CD4-positive, alpha-beta memory T cell (primary cell): ENCODE data around the gene ZNF524. TPM values are rescaled to one million over a fixed set of nuclear protein-coding genes. Genes with fewer than 3 reads are reported as not detected.

Experiments
- CTCF ChIA-PET: fragments of 350-600 bp; sonication (Branson Sonifier 250); formaldehyde crosslinking; loops from one replicate; lab custom pipeline; 2021; ENCODE audit warnings: inconsistent platforms; ENCODE audit not compliant: partially characterized antibody; lab: Charles Lee
- POLR2A ChIA-PET: fragments of 350-600 bp; sonication (Branson Sonifier 250); formaldehyde crosslinking; loops from one replicate; lab custom pipeline; 2021; ENCODE audit not compliant: partially characterized antibody; lab: Charles Lee
- DNase-seq, 5 donors: peaks; one replicate each; pipeline versions ENCODE4 v3.0.0 to v3.0.0-alpha.2; 2020 to 2022; ENCODE audit warnings: mixed read lengths in 1 of 5
- H3K27ac ChIP-seq: one replicate; pipeline ENCODE4 v1.7.0; 2013; ENCODE audit warnings: low read depth, low read length
- H3K27me3 ChIP-seq: 2 replicates; pipeline ENCODE4 v1.7.0; 2013; ENCODE audit warnings: mild to moderate bottlenecking, low read length, moderate library complexity; ENCODE audit not compliant: insufficient read depth
- H3K36me3 ChIP-seq: 2 replicates; pipeline ENCODE4 v1.7.0; 2013; ENCODE audit warnings: mild to moderate bottlenecking, low read length, moderate library complexity; ENCODE audit not compliant: insufficient read depth
- H3K4me1 ChIP-seq: 2 replicates; pipeline ENCODE4 v1.7.0; 2013; ENCODE audit warnings: mild to moderate bottlenecking, low read length, moderate library complexity; ENCODE audit not compliant: insufficient read depth
- H3K4me3 ChIP-seq, 2 donors: one replicate each; pipeline ENCODE4 v1.7.0; 2013; ENCODE audit warnings: low read length in 2 of 2, mild to moderate bottlenecking in 1 of 2
- H3K9me3 ChIP-seq, 2 donors: one replicate each; pipeline ENCODE4 v1.7.0; 2013; ENCODE audit warnings: low read length in 2 of 2, control low read depth in 1 of 2; ENCODE audit not compliant: control insufficient read depth in 1 of 2
- H3K27ac Mint-ChIP-seq, 7 donors: one replicate each; pipeline ENCODE4 v1.8.0; 2020 to 2021; ENCODE audit warnings: mixed read lengths in 7 of 7, mild to moderate bottlenecking in 6 of 7, inconsistent platforms in 3 of 7, moderate library complexity in 3 of 7
- H3K27me3 Mint-ChIP-seq, 2 donors: one replicate each; pipeline ENCODE4 v1.8.0; 2020 to 2021; ENCODE audit warnings: mixed read lengths in 2 of 2
- H3K36me3 Mint-ChIP-seq, 2 donors: one replicate each; pipeline ENCODE4 v1.8.0; 2020 to 2021; ENCODE audit warnings: mixed read lengths in 2 of 2, inconsistent platforms in 1 of 2, mild to moderate bottlenecking in 1 of 2
- H3K4me1 Mint-ChIP-seq, 4 donors: one replicate each; pipeline ENCODE4 v1.8.0; 2020 to 2021; ENCODE audit warnings: mixed read lengths in 4 of 4, mild to moderate bottlenecking in 1 of 4
- H3K4me3 Mint-ChIP-seq, 8 donors: one replicate each; pipeline ENCODE4 v1.8.0; 2020 to 2021; ENCODE audit warnings: mixed read lengths in 8 of 8, mild to moderate bottlenecking in 7 of 8, moderate library complexity in 6 of 8, inconsistent platforms in 3 of 8
- H3K9me3 Mint-ChIP-seq, 8 donors: one replicate each; pipeline ENCODE4 v1.8.0; 2020 to 2021; ENCODE audit warnings: mixed read lengths in 8 of 8, mild to moderate bottlenecking in 5 of 8, inconsistent platforms in 3 of 8, moderate library complexity in 1 of 8
- intact Hi-C: fragments of 100-400 bp; cut with micrococcal nuclease; formaldehyde crosslinking; loops from one replicate; pipeline ENCODE4 v1.15.1; 2023
- polyA plus RNA-seq, 2 donors: library from polyadenylated mRNA; unstranded; fragments of 300-500 nt; fragmentation: Illumina TruSeq; gene quantifications; one replicate each; pipeline ENCODE4 v1.2.3, GENCODE V29; 2021
- total RNA-seq, 2 experiments: library from RNA; stranded (reverse); gene quantifications; one replicate each; pipeline ENCODE4 v1.2.3, GENCODE V29; 2021

The ZNF524 gene
- total and polyA plus RNA-seq, 4 experiments from 2014 or later: 26.2 to 40.1 (median 32.6) TPM

DNA sequence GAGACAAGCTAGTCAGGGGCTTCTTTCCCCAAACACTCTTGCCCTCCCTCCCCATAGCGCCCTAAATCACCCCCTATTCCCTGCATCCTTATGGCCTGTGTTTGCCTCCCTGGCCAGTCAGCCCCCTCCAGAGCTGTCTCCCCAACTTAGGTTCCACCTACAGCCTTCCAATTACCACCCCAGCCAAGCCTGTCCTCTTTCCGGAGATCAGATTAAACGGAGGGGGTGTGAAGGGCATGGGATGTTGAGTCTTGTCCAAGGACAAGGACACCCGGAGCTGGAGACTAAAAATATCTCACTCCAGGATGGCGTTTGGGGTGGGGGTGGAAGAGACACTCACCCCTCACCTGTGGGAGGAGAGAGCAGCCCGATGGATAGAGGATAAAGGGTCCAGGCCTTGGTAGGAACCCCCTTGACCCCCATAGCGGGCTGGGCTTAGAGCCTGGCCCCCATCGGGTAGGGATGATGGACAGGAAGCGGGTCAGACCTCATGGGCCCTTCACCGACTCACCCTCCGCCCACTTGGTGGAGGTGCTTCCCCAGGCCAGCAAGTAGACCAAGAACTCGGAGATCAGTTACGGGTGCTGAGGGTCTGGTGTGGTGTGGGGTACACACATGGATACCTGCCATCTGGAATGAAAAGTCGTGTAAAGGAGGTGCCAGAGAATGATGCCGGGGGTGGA lies 11.4 kb downstream of the ZNF524 start:
- DNase-seq: peak in 1 of 5 donors; percentile 13
- Mint-ChIP-seq H3K36me3 (peaks cover 12 to 53% of the 10 kb centered on the region in 2 donors), H3K4me1 (peaks cover 26 to 54% (median 35%) of the 10 kb centered on the region in 4 donors), H3K4me3 (peak overlapping the region in 1 of 8 donors; percentile 48), H3K27ac (peak overlapping the region in 6 of 7 donors; percentile 34 to 83 (median 56)), H3K27me3 (no peaks in the 10 kb centered on the region), H3K9me3 (peaks cover 0 to 2% (median 0%) of the 10 kb centered on the region in 8 donors)
- CTCF ChIA-PET: interaction anchor here (1.0 to 1.6 kb wide), 2 partner anchors 106 to 144 kb away, joined by 3 to 4 read pairs; no protein-coding TSS in a partner anchor
- Histone ChIP-seq H3K4me1 (peaks cover 9% of the 10 kb centered on the region), H3K27ac (no peak overlapping the region), H3K9me3 (no peaks in the 10 kb centered on the region), H3K36me3 (peaks cover 5% of the 10 kb centered on the region), H3K27me3 (no peaks in the 10 kb centered on the region), H3K4me3 (no peak overlapping the region)
- intact Hi-C loops: no loop called here
- POLR2A ChIA-PET: interaction anchor here (1.0 to 2.9 kb wide), 2 partner anchors 9 to 12 kb away, joined by 3 to 10 read pairs; partner anchors contain the start of gene ZNF784

DNA sequence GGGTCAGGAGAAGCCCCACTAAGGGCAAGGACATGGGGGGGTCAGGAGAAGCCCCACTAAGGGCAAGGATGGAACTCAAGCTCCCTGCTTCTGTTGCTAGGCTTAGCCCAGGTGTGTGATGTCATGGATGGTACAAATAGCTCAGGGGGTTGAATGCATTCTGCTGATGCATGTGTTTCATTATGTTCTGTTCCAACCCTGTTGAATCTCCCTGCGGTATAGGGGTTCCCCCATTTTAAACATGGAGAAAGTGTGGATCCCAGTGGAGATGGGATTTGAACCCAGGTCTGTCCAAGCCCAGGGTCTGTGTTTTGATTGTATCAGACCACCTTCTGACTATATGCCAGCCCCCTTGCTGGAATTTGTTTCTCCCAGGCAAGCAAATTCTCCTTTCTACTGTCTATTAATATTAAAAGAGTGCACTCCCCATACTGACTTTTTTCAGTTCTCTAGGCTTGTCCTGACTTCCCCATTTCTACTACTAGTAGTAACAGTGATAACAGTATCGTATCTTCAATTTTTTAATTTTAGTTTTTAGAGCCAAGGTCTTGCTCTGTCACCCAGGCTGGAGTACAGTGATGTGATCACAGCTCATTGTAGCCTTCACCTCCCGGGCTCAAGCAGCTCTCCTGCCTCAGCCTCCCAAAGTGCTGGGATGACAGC lies 12.0 kb downstream of the ZNF524 start:
- Histone ChIP-seq H3K27ac (no peak overlapping the region), H3K4me3 (no peak overlapping the region), H3K9me3 (no peaks in the 10 kb centered on the region), H3K4me1 (peaks cover 3% of the 10 kb centered on the region), H3K36me3 (peaks cover 5% of the 10 kb centered on the region), H3K27me3 (no peaks in the 10 kb centered on the region)
- peaks cover 16 to 49% of the 10 kb centered on the region in 2 donors for H3K36me3 Mint-ChIP-seq
- peaks cover 19 to 47% (median 29%) of the 10 kb centered on the region in 4 donors for H3K4me1 Mint-ChIP-seq
- H3K4me3 Mint-ChIP-seq: no peak overlapping the region
- H3K27me3 Mint-ChIP-seq: no peaks in the 10 kb centered on the region
- H3K27ac Mint-ChIP-seq: peak overlapping the region in 4 of 7 donors; percentile 13 to 62 (median 24)
- peaks cover 0 to 2% (median 0%) of the 10 kb centered on the region in 8 donors for H3K9me3 Mint-ChIP-seq
- no peak for DNase-seq
- POLR2A ChIA-PET: interaction anchor here (1.0 to 2.9 kb wide), 2 partner anchors 8 to 12 kb away, joined by 3 to 10 read pairs; partner anchors contain the start of gene ZNF784
- intact Hi-C loops: no loop called here
- CTCF ChIA-PET: interaction anchor here (0.6 to 1.1 kb wide), 2 partner anchors 108 to 1134 kb away, joined by 3 read pairs; no protein-coding TSS in a partner anchor

DNA sequence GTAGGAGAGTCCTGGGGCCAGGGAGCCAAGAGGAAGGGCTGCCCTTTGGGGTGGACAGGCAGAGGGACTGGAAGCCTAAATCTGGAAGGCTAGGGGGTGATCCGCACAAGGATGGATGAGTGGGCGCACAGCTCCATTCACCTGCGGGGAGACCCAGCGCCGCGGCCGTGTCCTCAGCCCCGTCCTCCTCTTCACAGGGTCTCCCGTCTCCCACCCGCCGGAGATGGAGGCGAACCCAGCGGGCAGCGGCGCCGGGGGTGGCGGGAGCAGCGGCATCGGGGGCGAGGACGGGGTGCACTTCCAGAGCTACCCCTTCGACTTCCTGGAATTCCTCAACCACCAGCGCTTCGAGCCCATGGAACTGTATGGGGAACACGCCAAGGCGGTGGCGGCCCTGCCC lies 13.3 kb downstream of the ZNF524 start:
- no peak overlapping the region for H3K27ac ChIP-seq
- Mint-ChIP-seq H3K4me3 (no peak overlapping the region), H3K4me1 (peaks cover 12 to 36% (median 21%) of the 10 kb centered on the region in 4 donors), H3K27me3 (no peaks in the 10 kb centered on the region), H3K27ac (no peak overlapping the region), H3K9me3 (no peaks in the 10 kb centered on the region), H3K36me3 (peaks cover 16 to 49% of the 10 kb centered on the region in 2 donors)
- intact Hi-C loops: no loop called here
- POLR2A ChIA-PET: interaction anchor here (2.9 kb wide), 1 partner anchor 11 kb away, joined by 10 read pairs; the partner anchor contains the start of gene ZNF784
- no peaks in the 10 kb centered on the region for H3K27me3 ChIP-seq
- CTCF ChIA-PET: no interaction called here
- peaks cover 11% of the 10 kb centered on the region for H3K36me3 ChIP-seq
- no peak overlapping the region for H3K4me3 ChIP-seq
- no peaks in the 10 kb centered on the region for H3K9me3 ChIP-seq
- peak in 1 of 5 donors; percentile 22 for DNase-seq
- no peaks in the 10 kb centered on the region for H3K4me1 ChIP-seq

DNA sequence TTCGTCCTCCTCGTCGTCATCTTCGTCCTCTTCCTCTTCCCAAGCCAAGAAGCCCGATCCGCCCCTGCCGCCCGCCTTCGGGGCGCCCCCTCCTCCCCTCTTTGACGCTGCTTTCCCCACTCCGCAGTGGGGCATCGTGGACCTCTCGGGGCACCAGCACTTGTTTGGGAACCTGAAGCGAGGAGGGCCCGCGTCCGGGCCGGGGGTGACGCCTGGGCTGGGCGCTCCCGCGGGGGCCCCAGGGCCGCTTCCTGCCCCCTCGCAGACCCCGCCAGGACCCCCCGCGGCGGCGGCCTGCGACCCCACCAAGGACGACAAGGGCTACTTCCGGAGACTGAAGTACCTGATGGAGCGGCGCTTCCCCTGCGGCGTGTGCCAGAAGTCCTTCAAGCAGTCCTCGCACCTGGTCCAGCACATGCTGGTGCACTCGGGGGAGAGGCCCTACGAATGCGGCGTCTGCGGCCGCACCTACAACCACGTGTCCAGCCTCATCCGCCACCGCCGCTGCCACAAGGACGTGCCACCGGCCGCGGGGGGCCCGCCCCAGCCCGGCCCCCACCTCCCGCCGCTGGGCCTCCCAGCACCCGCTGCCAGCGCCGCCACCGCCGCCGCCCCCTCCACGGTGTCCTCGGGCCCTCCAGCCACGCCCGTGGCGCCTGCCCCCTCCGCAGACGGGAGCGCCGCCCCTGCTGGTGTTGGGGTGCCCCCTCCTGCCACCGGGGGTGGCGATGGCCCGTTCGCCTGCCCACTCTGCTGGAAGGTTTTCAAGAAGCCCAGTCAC lies 14.0 kb downstream of the ZNF524 start:
- peak in 1 of 5 donors; percentile 15 for DNase-seq
- Histone ChIP-seq H3K9me3 (no peaks in the 10 kb centered on the region), H3K27ac (no peak overlapping the region), H3K36me3 (peaks cover 11% of the 10 kb centered on the region), H3K27me3 (no peaks in the 10 kb centered on the region), H3K4me3 (no peak overlapping the region), H3K4me1 (no peaks in the 10 kb centered on the region)
- CTCF ChIA-PET: no interaction called here
- POLR2A ChIA-PET: no interaction called here
- H3K27me3 Mint-ChIP-seq: no peaks in the 10 kb centered on the region
- intact Hi-C loops: no loop called here
- no peaks in the 10 kb centered on the region for H3K9me3 Mint-ChIP-seq
- H3K27ac Mint-ChIP-seq: no peak overlapping the region
- H3K4me1 Mint-ChIP-seq: peaks cover 9 to 30% (median 17%) of the 10 kb centered on the region in 4 donors
- no peak overlapping the region for H3K4me3 Mint-ChIP-seq
- H3K36me3 Mint-ChIP-seq: peaks cover 16 to 44% of the 10 kb centered on the region in 2 donors

DNA sequence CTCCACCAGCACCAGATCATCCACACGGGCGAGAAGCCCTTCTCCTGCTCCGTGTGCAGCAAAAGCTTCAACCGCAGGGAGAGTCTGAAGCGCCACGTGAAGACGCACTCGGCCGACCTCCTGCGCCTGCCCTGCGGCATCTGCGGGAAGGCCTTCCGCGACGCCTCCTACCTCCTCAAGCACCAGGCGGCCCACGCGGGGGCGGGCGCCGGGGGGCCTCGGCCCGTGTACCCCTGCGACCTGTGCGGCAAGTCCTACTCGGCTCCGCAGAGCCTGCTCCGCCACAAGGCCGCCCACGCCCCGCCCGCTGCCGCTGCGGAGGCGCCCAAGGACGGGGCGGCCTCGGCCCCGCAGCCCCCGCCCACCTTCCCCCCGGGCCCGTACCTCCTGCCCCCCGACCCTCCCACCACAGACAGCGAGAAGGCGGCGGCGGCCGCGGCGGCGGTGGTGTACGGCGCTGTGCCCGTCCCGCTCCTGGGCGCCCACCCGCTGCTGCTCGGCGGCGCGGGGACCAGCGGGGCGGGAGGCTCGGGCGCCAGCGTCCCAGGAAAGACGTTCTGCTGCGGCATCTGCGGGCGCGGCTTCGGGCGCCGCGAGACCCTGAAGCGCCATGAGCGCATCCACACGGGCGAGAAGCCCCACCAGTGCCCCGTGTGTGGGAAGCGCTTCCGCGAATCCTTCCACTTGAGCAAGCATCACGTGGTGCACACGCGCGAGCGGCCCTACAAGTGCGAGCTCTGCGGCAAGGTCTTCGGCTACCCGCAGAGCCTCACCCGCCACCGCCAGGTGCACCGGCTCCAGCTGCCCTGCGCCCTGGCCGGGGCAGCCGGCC lies 14.8 kb downstream of the ZNF524 start:
- intact Hi-C loops: no loop called here
- no peak overlapping the region for H3K4me3 ChIP-seq
- ChIA-PET POLR2A (interaction anchor here (0.7 kb wide), 1 partner anchor 9 kb away, joined by 3 read pairs; the partner anchor contains the start of gene ZNF784), CTCF (no interaction called here)
- H3K36me3 ChIP-seq: peaks cover 11% of the 10 kb centered on the region
- peak in 1 of 5 donors; percentile 7 for DNase-seq
- Mint-ChIP-seq H3K4me1 (peaks cover 7 to 22% (median 16%) of the 10 kb centered on the region in 4 donors), H3K27me3 (no peaks in the 10 kb centered on the region), H3K27ac (no peak overlapping the region), H3K9me3 (no peaks in the 10 kb centered on the region), H3K4me3 (no peak overlapping the region), H3K36me3 (peaks cover 13 to 36% of the 10 kb centered on the region in 2 donors)
- no peaks in the 10 kb centered on the region for H3K4me1 ChIP-seq
- H3K9me3 ChIP-seq: no peaks in the 10 kb centered on the region
- no peak overlapping the region for H3K27ac ChIP-seq
- no peaks in the 10 kb centered on the region for H3K27me3 ChIP-seq

DNA sequence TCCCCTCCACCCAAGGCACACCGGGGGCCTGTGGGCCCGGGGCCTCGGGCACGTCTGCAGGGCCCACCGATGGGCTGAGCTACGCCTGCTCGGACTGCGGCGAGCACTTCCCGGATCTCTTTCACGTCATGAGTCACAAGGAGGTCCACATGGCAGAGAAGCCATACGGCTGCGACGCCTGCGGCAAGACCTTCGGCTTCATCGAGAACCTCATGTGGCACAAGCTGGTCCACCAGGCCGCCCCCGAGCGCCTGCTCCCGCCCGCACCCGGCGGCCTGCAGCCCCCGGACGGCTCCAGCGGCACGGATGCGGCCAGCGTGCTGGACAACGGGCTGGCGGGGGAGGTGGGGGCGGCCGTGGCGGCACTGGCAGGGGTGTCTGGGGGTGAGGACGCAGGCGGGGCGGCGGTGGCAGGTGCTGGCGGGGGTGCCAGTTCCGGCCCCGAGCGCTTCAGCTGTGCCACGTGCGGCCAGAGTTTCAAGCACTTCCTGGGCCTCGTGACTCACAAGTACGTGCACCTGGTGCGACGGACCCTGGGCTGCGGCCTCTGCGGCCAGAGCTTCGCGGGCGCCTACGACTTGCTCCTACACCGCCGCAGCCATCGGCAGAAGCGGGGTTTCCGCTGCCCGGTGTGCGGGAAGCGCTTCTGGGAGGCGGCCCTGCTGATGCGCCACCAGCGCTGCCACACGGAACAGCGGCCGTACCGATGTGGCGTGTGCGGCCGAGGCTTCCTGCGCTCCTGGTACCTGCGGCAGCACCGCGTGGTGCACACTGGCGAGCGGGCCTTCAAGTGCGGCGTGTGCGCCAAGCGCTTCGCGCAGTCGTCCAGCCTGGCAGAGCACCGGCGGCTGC lies 15.7 kb downstream of the ZNF524 start:
- Histone ChIP-seq H3K4me1 (peaks cover 5% of the 10 kb centered on the region), H3K36me3 (peaks cover 11% of the 10 kb centered on the region), H3K4me3 (no peak overlapping the region), H3K9me3 (no peaks in the 10 kb centered on the region), H3K27ac (no peak overlapping the region), H3K27me3 (no peaks in the 10 kb centered on the region)
- POLR2A ChIA-PET: interaction anchor here (0.7 to 1.4 kb wide), 2 partner anchors 9 to 34 kb away, joined by 3 read pairs; partner anchors contain the start of gene ZNF784
- intact Hi-C loops: no loop called here
- DNase-seq: peak in 1 of 5 donors; percentile 17
- no peak overlapping the region for H3K27ac Mint-ChIP-seq
- H3K9me3 Mint-ChIP-seq: no peaks in the 10 kb centered on the region
- H3K27me3 Mint-ChIP-seq: no peaks in the 10 kb centered on the region
- peaks cover 12 to 33% of the 10 kb centered on the region in 2 donors for H3K36me3 Mint-ChIP-seq
- no peak overlapping the region for H3K4me3 Mint-ChIP-seq
- CTCF ChIA-PET: no interaction called here
- peaks cover 9 to 26% (median 17%) of the 10 kb centered on the region in 4 donors for H3K4me1 Mint-ChIP-seq
